Prostate gland (tissue), 2 donors: ENCODE results near the gene TMSB10.

Experiments
- CTCF ChIP-seq, 4 experiments: fragments of 200-600 bp in 2 of 4; fragments of 450-650 bp in 2 of 4; sonication (generic) in 2 of 4; IDR thresholded peaks; 1 replicate in 3 of 4; 2 replicates in 1 of 4; pipeline ENCODE4 v1.5.1; 2016 to 2019; ENCODE audit warnings: antibody characterized with exemption in 4 of 4, mild to moderate bottlenecking in 2 of 4, moderate library complexity in 2 of 4
- POLR2AphosphoS5 ChIP-seq: sonication (generic); formaldehyde crosslinking; IDR thresholded peaks from one replicate; pipeline ENCODE4 v1.6.1; 2017; ENCODE audit warnings: antibody characterized with exemption

- TF ChIP-seq CTCF (IDR thresholded peaks at IDR 0.05) (no peak), POLR2AphosphoS5 (no peak)
Measured at GRCh38 chr2:84878459-84878858, 27.0 kb upstream of the TMSB10 start.
